ENCODE measurements around the gene PCDHB2.

- no peak for TF ChIP-seq POLR2A (IDR thresholded peaks at IDR 0.05; ENCODE audit: low read depth, low read length)
- TF ChIP-seq POLR2AphosphoS5 (IDR thresholded peaks at IDR 0.05; ENCODE audit: low read length), result no peak
Observed at GRCh38 chr5:141094481-141095262, at the start of gene PCDHB2.
